Measurements from ENCODE around the gene ATP6V0B. TPM values are rescaled to one million over a fixed set of nuclear protein-coding genes. Genes with fewer than 3 reads are reported as not detected.

ATP6V0B gene
- total and polyA plus RNA-seq, 2 of the 8 experiments (the other 6 are each of a cell fraction or from before 2014, with no cell fraction given), result 105 to 308 TPM

DNA sequence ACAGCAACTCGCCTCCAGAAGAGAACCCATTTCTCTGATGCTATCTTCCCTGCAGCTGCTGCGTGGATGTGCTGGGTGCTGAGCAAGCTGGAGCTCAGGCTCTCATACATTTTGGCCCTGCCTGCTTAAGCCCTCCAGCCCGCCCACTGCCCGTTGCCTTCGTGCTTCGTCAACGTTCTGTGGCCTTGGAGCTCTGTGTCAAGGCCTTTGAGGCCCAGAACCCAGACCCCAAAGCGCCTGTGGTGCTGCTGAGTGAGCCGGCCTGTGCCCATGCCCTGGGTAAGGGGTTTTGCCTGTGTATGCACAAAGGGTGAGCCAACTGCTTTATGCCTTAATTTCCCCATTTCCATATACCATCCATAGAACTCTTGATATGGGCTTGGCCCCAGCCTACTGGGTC is 3.8 kb upstream of the ATP6V0B start:
- Histone ChIP-seq H2BK20ac (ENCODE audit: low read length) (no peak overlapping the region), H3K4me3 (ENCODE audit: extremely low read depth in 1 of 4, insufficient read depth in 2 of 4, low read depth in 3 of 4, low read length in 4 of 4) (peak overlapping the region; percentile 65 to 100 (median 97); a peak in 5 of 8 replicates), H2BK5ac (ENCODE audit: low read depth, low read length) (no peak overlapping the region), H3K27me3 (replicated peaks in 1 of 4; ENCODE audit: control insufficient read depth in 3 of 4, extremely low read depth in 1 of 4, insufficient read depth in 3 of 4, low read length in 3 of 4) (no peaks in the 10 kb centered on the region), H3K79me2 (ENCODE audit: control insufficient read depth in 1 of 2, insufficient read depth in 2 of 2, low read length in 2 of 2) (peaks cover 0 to 19% of the 10 kb centered on the region in 2 experiments; a peak in 2 of 4 replicates), H4K91ac (replicated peaks; ENCODE audit: insufficient read length, low read length) (no peak overlapping the region), H2BK12ac (ENCODE audit: low read depth, low read length) (no peak overlapping the region), H3K9me3 (ENCODE audit: insufficient read depth in 2 of 2, low read depth in 1 of 2, low read length in 1 of 2) (no peaks in the 10 kb centered on the region), H2AK5ac (ENCODE audit: low read depth, low read length) (no peak overlapping the region), H2BK15ac (ENCODE audit: low read length) (no peak overlapping the region), H3K36me3 (ENCODE audit: control insufficient read depth in 2 of 4, insufficient read depth in 4 of 4, low read length in 3 of 4) (peaks cover 0 to 14% (median 8%) of the 10 kb centered on the region in 4 experiments; a peak in 4 of 8 replicates), H3K9ac (replicated peaks in 1 of 4; ENCODE audit: extremely low read depth in 1 of 4, low read depth in 3 of 4, low read length in 3 of 4) (no peak overlapping the region), H3K79me1 (ENCODE audit: low read depth, low read length) (0 out of 2 replicates have a peak, but pooled peaks cover 7% of the 10 kb centered on the region), H3K4me1 (replicated peaks in 1 of 4; ENCODE audit: control insufficient read depth in 3 of 4, insufficient read depth in 4 of 4, low read length in 3 of 4) (peaks cover 2 to 14% (median 7%) of the 10 kb centered on the region in 4 experiments), H3K27ac (ENCODE audit: low read depth, low read length) (no peak overlapping the region), H4K8ac (ENCODE audit: extremely low read depth, insufficient read depth, low read length) (no peak overlapping the region; the same call in 1 of the 2 replicates), H3K4me2 (ENCODE audit: insufficient read depth in 1 of 2, low read depth in 2 of 2, low read length in 2 of 2) (peak overlapping the region; percentile 69 to 85; a peak in 3 of 4 replicates), H3K23ac (ENCODE audit: insufficient read length) (no peak overlapping the region), H4K20me1 (replicated peaks in 1 of 2; ENCODE audit: control insufficient read depth in 1 of 2, insufficient read depth in 2 of 2, low read length in 2 of 2) (peaks cover 4 to 13% of the 10 kb centered on the region in 2 experiments), H3K56ac (replicated peaks; ENCODE audit: insufficient read length, low read depth, low read length) (no peak overlapping the region), H4K5ac (ENCODE audit: insufficient read length, low read depth, low read length) (no peak overlapping the region), H2AFZ (ENCODE audit: low read length) (no peak overlapping the region), H3K23me2 (ENCODE audit: low read depth, low read length) (peaks cover 20% of the 10 kb centered on the region), H3K14ac (ENCODE audit: insufficient read length) (no peak overlapping the region), H3K4ac (replicated peaks; ENCODE audit: insufficient read length, low read depth, low read length) (no peak overlapping the region), H3K18ac (ENCODE audit: extremely low read depth, low read length) (no peak overlapping the region), H2BK120ac (replicated peaks; ENCODE audit: low read depth, low read length) (no peak overlapping the region)
- no peak for DNase-seq (ENCODE audit: low read depth in 1 of 2, low spot score in 2 of 2)
- POLR2A ChIA-PET (ENCODE audit: partially characterized antibody), result interaction anchor here (1.2 to 12.9 kb wide), 5 partner anchors 8 to 23 kb away, joined by 5 to 189 read pairs (median 10); partner anchors contain the start of genes CCDC24 and IPO13
- 90% methylated on average over 9 of the region's 9 CpGs; no CpG with 5 or more reads in 1 of the 2 experiments for WGBS, 2 experiments (ENCODE audit: extremely low coverage in 1 of 2, insufficient coverage in 1 of 2, insufficient read length in 1 of 2, insufficient replicate concordance in 2 of 2, low coverage in 1 of 2, low lambda C conversion rate in 2 of 2, missing lambda C conversion rate in 1 of 2)
- no peak for FAIRE-seq
- CTCF ChIA-PET (ENCODE audit: partially characterized antibody), result interaction anchor here (0.7 to 9.2 kb wide), 13 partner anchors 9 to 207 kb away, joined by 3 to 79 read pairs (median 5); partner anchors contain the start of genes IPO13 and SLC6A9
- TF ChIP-seq, protein P1, sequence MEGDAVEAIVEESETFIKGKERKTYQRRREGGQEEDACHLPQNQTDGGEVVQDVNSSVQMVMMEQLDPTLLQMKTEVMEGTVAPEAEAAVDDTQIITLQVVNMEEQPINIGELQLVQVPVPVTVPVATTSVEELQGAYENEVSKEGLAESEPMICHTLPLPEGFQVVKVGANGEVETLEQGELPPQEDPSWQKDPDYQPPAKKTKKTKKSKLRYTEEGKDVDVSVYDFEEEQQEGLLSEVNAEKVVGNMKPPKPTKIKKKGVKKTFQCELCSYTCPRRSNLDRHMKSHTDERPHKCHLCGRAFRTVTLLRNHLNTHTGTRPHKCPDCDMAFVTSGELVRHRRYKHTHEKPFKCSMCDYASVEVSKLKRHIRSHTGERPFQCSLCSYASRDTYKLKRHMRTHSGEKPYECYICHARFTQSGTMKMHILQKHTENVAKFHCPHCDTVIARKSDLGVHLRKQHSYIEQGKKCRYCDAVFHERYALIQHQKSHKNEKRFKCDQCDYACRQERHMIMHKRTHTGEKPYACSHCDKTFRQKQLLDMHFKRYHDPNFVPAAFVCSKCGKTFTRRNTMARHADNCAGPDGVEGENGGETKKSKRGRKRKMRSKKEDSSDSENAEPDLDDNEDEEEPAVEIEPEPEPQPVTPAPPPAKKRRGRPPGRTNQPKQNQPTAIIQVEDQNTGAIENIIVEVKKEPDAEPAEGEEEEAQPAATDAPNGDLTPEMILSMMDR (IDR thresholded peaks at IDR 0.05; ENCODE audit: control extremely low read depth in 1 of 3, insufficient read depth in 1 of 3, low read depth in 1 of 3, low read length in 3 of 3), result no peak
- TF ChIP-seq RNF2 (IDR thresholded peaks at IDR 0.05; ENCODE audit: borderline replicate concordance, low read depth, low read length, missing control alignments, poor library complexity, severe bottlenecking) (no peak), HDAC6 (IDR thresholded peaks at IDR 0.05; ENCODE audit: low read depth, low read length) (no peak), GTF2F1 (IDR thresholded peaks at IDR 0.05; ENCODE audit: borderline replicate concordance, low read depth, low read length) (no peak), RFX5 (IDR thresholded peaks at IDR 0.05; ENCODE audit: borderline replicate concordance, low read depth, low read length) (no peak), CHD2 (IDR thresholded peaks at IDR 0.05; ENCODE audit: low read length) (no peak), EP300 (IDR thresholded peaks at IDR 0.05; ENCODE audit: borderline replicate concordance in 1 of 2, low read depth in 2 of 2, low read length in 2 of 2) (no peak), GABPA (IDR thresholded peaks at IDR 0.05; ENCODE audit: borderline replicate concordance, insufficient read depth, low read length) (no peak)
- TF ChIP-seq, protein P2, sequence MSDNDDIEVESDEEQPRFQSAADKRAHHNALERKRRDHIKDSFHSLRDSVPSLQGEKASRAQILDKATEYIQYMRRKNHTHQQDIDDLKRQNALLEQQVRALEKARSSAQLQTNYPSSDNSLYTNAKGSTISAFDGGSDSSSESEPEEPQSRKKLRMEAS (IDR thresholded peaks at IDR 0.05), result no peak
